DMS 273 treated with DMSO at 0.1 percent for 48 hours (cell line): ENCODE measurements around the gene PLCG1.

Experiments
- DNase-seq: peaks from one replicate; lab custom pipeline; 2025; lab: John Stamatoyannopoulos, UW

Gene PLCG1

DNA sequence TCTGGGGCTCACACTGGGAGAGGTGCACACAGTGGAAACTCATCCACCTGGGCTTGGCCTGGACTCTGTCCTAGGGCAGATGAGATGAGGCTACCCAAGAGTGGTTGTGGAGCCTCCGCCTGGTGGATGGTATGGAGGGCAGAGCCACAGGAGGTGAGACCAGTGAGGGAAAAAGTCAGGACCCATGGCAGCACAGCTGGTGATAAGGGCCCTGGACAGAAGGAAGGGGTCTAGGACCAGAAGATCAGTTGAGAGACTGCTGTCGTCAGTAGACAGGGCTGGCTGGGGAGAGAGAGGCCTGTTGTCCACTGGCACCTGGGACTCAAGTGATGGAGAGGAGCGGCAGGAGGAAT, 29.8 kb downstream of the PLCG1 start:
- DNase-seq = no peak

DNA sequence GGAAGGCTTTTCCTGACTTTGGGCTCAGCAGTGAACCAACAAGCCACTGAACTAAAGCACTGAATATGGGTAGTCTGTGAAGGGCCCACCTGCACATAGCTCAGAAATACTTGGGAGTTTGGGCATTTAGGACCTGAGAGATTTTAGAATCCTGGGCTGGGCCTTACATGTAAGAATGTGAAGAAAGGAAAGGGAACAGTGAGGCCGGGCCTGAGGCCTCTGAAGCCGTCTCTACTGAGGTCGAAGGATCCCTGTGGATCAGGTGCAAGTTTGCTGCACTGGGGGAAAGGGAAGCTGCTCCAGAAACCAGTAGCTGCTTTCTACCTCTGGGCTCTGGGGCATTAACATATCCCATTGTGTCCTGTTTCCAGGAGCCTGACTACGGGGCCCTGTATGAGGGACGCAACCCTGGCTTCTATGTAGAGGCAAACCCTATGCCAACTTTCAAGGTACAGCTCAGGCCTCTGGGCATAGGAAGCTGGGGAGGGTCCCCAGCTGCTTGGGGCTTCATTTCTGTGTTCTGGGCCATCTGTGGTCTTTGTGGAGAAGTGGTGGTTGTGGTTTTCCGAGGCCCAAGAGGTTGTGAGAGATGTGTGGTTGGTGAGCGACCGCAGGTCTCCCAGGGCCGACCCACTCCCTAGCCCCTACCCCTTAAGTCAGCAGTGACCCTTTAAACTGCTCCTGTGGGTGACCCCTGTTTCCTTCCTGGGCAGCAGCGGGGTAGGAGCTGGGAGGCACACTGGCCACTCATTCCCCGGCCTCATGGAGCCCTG, 30.3 kb downstream of the PLCG1 start:
- DNase-seq = no peak

DNA sequence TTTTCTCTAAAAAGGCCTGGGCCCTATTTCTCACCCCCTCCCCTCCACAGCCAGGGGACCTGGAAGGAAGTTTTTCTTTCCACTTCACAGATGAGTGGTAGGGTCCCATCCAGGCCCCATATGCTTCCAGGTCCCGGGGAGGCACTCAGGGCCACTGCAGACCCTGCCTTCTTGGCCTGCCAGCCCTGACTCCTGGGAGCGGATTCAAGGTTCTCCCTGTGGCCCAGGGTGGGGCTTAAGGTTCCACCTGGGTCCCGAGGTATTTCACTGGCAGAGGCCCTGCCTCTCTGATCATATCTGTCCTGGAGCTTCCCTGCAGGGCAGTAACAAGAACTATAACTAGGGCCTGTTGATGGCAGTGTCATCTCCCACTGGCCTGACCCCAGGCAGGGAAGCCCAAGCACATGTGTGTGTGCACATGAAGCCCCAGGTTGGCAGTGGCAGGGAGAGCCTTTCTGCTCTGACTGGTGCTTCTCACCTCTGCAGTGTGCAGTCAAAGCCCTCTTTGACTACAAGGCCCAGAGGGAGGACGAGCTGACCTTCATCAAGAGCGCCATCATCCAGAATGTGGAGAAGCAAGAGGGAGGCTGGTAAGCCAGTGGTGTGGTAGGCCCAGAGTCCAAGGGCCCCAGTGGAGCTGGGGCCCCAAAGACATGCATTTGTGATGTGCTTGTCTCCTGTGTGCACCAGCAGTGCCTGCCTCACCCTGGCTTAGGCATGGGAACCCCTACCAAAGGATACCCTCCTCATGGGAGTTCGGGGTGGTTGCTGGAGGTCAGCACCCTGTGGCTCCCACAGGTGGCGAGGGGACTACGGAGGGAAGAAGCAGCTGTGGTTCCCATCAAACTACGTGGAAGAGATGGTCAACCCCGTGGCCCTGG, 31.2 kb downstream of the PLCG1 start:
- DNase-seq = no peak

DNA sequence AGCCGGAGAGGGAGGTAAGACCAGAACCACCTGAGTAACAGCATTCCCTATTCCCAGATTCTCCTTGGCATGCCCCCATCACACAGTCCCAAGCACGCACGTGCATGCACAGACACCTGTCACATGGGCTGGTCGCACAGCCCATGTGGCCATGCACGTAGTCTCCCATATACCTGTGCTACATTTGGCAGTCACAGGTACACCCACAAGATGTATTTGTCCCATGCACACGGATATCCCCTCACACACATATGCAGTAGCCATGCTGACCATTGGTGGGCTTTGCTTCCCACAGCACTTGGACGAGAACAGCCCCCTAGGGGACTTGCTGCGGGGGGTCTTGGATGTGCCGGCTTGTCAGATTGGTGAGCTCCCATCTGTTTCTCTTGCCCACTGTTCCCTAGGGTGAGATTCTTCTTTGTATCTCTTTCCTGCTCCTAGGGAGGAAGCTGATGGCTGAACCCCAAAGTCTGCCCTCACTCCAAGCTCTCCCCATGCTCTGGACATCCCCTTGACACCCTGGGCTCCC, 31.9 kb downstream of the PLCG1 start:
- no peak for DNase-seq

DNA sequence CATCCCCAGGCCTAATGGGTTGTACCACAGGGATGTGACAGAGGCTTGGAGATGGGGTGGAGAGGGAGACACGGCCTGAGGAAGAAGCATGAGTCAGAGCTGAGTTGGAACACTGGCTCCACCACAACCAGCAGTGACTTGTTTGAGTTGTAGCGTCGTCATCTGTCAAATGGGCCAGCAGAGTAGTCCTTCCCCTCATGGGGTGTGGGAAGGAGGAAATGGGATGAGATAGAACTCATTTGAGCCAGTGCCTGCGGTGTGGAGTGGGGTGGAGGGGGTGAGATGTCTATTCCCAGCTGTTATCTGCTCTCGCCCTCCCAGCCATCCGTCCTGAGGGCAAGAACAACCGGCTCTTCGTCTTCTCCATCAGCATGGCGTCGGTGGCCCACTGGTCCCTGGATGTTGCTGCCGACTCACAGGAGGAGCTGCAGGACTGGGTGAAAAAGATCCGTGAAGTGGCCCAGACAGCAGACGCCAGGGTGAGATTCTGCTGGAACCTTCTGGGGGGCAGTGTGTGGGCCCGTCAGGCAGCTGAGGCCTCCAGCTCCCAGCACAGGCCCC, 32.5 kb downstream of the PLCG1 start:
- no peak for DNase-seq

DNA sequence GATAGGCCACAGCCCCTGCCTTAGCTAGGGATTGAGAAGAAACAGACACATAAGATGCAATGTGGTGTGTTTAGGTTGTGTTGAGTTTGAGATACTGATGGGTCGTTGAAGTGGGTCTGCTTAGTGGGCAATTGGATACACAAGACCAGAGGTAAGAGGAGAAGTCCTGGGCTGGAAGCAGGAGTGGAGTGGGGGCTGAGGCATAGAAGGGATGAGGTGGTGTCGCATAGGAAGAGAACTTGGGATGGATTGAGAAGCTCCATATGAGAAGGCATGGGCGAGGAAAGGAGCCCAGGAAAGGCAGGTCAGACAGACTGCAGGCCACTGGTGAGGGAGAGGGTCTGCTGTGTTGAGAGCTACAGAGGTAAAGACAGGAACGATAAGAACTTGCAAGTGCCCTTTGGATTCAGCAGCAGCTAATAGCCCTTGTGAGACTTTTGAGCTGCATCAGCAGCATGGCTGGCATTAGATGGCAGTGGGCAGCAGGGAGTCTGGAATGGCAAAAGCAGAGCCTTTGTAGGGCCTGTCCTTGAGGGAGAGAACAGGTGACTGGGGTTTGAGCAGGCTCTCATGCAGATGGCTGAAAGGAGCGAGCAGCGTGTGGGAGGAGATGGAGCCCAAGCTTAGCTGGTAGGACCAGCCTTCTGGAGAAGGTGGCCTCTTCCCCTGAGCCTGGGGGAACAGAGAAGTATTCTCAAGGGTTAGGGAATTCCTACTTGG, 33.2 kb downstream of the PLCG1 start:
- no peak for DNase-seq

DNA sequence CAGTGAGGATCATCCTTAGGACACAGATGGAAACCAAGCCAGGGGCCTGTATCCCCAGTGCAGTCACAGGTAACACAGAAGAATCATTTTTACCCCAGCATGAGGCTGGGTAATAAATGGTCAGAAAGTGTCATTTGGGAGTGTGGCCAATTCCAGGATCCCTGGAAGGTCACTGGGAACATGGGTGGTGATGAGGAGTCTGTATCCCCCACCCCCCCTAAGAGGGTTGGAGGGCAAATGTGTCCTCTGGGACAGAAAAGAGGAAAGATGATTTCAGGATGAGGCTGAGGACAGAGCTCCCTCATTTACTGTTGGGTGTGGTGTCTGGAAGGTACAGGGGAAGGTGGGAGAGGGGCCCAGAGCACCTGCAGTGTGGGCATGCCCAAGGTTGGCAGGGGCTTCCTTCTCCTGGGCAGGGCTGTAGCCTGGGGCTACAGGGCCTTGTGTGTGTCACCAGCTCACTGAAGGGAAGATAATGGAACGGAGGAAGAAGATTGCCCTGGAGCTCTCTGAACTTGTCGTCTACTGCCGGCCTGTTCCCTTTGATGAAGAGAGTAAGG, 34.5 kb downstream of the PLCG1 start:
- no peak for DNase-seq

DNA sequence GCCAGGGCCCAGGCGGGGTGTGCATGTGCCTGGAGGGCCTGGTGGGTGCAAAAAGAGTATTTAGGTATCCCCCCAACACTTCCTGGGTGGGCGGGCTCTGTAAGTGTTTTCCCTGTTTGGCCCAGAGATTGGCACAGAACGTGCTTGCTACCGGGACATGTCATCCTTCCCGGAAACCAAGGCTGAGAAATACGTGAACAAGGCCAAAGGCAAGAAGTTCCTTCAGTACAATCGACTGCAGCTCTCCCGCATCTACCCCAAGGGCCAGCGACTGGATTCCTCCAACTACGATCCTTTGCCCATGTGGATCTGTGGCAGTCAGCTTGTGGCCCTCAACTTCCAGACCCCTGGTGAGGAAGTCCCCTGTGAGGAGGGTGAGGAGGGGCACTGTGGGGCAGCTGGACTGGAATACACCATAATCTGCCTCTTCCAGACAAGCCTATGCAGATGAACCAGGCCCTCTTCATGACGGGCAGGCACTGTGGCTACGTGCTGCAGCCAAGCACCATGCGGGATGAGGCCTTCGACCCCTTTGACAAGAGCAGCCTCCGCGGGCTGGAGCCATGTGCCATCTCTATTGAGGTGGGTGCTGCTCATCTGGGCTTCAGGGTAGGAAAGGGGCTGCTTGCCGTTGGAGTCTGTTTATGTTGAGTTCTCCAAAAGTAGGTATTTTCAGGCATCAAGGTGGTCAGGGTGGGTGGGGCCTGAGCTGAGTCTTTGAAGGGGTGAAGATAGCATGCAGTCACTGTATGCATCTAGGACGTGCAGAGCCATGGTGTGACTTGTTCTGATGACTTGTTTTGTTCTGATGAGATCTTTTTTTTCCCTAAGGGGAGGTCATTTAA, 35.2 kb downstream of the PLCG1 start:
- DNase-seq = no peak

DNA sequence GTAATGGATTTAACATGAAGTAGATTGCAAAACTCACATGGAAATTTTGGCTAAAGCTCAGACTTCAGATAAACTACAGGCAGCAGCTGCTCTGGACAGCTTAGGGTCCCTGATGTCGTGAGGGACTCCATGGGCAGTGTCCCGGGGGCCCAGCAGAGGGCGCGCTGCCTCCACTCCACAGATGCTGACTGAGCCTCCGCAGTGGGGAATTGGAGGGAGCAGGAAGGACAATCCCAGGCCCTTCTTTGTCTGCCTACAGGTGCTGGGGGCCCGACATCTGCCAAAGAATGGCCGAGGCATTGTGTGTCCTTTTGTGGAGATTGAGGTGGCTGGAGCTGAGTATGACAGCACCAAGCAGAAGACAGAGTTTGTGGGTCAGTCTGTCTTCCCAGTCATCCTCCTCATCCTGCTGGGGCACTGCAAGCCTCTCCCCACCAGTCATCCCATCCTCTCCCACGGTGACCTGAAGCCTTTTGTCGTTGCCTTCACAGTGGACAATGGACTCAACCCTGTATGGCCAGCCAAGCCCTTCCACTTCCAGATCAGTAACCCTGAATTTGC, 35.9 kb downstream of the PLCG1 start:
- no peak for DNase-seq

DNA sequence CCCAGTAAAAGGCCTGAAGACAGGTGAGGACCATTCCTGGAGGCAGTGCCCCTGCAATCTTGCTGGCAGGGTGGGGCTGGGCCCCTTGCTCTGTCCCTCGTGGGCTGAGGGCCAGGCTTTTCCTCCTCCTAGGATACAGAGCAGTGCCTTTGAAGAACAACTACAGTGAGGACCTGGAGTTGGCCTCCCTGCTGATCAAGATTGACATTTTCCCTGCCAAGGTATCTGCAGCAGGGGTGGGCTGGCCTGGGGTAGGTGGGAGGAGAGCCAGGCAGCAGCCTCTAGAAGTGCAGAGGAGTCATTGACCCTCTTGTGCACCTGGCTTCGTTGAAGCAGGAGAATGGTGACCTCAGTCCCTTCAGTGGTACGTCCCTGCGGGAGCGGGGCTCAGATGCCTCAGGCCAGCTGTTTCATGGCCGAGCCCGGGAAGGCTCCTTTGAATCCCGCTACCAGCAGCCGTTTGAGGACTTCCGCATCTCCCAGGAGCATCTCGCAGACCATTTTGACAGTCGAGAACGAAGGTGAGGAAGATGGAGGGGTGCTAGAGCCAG, 36.5 kb downstream of the PLCG1 start:
- DNase-seq = no peak

DNA sequence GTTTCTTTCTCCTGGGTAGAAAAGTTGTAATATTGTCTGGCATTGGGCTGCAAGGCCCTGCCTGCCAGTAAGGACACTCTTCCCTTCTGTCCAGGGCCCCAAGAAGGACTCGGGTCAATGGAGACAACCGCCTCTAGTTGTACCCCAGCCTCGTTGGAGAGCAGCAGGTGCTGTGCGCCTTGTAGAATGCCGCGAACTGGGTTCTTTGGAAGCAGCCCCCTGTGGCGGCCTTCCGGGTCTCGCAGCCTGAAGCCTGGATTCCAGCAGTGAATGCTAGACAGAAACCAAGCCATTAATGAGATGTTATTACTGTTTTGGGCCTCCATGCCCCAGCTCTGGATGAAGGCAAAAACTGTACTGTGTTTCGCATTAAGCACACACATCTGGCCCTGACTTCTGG, 37.0 kb downstream of the PLCG1 start:
- DNase-seq = no peak

DNA sequence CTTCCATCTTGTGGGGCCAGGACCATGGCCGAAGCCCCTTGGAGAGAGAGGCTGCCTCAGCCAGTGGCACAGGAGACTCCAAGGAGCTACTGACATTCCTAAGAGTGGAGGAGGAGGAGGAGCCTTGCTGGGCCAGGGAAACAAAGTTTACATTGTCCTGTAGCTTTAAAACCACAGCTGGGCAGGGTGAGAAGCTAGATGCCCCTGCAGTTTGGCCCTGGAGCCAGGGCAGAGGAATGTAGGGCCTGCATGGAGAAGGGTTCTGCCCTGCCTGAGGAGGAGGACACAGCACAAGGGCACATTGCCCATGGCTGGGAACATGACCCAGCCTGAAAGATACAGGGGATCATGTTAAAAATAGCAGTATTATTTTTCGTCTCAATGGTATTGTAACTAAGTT, 37.4 kb downstream of the PLCG1 start:
- DNase-seq = no peak

DNA sequence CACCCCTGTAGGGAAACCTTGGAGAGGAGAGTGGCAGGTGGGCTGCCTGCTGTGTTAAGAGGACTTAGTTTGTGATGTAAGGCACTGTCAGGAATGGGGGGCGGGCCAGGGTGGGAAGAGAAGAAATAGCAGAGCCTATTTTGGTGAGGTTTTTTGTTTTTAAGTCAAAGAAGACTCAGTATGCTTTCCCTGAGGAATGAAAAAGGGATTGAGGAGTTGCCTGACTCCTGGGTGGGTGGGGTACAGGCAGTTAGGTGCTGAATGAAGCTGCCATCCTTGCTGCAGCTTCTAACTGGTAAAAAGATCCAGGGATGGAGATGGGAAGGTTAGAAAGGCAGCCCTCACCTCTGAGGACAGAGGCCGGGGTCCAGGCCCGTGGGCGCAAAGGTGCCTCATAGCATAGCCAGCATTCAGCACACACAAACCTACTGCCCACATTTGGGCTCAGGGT, 37.9 kb downstream of the PLCG1 start:
- DNase-seq = no peak

DNA sequence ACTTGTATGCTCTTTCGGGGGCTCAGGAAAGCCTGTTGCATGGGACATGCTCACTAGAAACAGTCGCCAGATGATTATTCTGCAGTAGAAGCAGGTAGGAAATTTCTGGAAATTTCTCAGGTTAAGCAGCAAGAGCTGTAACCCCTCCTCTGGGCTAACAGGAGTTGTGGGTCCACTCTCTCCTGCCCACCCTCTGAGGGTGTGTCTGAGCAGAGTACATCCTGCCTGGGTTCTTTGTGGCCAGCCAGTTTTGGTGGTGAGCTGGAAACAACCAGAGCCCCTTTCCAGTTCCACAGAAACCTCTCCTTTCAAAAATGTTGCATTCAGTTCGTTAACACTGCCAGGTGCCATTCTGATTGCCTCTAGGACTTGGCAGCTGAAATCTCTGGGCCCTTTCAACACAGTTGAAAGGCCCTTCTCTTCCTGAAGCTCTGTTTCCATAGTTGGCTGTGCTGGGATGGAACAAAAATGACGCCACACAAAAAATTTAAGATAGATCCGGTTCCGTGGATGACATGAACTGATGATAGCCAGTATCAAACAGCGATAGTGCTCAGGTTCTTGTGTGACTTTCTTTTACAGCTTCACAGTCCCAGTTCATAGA, 38.5 kb downstream of the PLCG1 start:
- DNase-seq = no peak

DNA sequence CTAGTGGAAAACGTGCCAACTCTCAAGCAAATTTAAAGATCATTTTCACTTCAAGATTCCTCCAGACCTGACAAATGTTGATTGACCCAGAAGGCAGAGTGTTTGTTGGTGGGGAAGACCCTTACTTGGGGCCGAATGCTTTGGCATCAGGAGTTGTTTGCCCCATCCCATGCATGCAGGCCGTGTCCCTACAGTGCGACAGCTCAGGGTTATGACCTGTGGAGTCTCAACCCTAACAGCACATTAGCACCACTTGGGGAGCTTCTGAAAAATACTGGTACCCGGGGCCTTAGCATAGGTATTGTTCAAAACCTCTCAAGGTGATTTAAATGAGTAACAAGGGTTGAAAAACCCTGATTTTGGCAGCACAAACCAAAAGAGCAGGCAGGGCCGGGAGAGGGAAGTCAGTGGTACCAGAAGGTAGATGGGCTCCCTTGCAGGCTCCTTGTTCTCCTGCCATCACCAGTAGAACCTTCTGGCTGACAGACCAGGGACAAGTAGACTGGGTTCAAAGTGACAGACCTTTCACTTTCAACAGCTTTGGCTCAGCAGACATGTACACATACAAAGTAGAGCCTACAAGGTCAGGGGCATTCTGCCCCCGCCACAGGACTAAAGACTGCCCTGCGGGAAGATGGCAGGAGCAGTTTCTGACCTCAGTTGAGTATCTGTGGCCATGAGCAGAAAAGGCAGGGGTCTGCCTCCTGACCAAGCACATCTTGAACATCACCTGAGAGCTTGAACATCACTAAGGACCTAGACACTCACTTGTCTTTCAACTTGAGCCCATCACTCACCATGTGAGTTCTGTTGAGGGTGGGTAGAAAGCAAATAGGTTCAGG, 39.6 kb downstream of the PLCG1 start:
- DNase-seq = no peak

DNA sequence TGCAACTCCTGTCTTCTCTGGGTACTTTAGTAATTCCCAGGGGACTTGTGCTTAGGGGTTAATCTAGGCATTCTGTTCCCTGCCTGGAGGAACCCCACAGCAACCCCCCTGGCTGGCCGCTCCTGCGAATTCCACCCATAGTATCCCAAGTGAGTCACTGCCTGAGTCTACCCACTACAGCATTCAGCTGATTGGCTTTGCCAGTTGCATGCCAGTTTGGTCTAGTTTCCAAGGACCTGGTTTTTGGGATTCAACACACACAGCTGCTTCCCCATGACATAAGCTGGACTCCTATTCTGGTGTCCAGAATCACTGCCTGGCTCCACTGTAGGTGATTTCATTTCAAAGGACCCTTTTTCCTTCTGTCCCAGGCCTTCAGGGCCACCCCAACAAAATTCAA, 40.3 kb downstream of the PLCG1 start:
- no peak for DNase-seq

DNA sequence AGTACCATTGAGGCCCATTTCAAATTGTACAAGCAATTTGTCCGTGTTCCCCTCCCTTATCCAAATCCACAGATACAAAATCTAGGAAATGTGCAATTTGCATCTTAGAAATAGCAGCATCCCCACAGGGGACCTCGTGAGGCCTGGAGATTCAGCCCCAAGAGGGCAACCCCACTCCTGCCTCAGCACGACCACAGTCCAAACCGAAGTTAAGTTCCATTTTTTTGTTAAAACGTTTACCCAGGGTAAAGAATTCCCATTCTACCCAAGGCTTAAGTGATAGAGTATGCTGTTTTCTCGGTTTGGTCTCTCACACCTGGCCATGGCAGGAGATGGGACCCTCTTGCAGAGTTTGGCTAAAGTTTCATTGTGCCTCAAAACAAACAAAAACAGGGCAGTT, 41.2 kb downstream of the PLCG1 start:
- DNase-seq = no peak

DNA sequence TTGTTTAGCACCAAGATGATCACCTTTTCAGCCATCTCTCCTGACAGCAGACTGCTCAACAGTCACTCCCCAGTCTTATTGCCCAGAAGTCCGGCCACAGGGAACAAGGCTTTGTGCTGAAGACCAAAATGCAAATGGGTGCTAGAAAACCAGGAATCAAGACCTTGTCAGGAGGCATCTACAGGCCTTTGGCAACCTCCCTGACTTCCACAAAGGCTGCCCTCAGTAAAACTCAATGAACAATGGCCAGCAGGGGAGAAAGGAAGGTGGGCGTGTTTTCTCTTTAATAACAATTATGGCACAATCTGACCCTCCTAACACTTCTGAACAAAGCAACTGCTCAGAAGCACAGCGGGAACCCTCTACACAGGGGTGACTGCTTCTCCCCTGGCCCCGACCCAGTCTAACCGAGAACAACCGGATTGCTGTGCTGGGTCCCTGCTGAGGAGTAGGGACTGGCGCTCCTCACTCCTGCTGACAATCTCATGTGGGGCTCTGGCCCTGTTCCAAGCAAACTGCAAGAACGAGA, 41.6 kb downstream of the PLCG1 start:
- DNase-seq = no peak

DNA sequence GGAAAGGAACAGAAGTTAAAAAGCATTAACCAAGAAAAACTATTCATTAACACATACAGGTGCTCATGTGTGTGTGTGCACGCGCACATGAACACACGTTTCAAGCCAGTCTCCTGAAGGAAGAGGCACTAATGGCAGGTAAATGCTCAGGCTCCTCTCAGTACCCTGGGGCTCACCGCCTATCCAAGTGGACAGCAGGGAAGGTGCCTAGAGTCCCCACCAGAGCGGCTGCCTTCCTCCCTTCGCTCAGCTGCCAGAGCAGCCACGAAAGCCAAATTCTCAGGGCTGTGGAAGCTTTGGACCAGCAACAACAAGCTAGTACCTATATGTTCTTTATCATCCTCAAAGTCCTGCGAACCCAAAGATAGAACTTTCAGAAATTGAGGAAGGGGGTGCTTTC, 42.6 kb downstream of the PLCG1 start:
- no peak for DNase-seq
